HG02798 (cell line): Measurements from ENCODE around the gene ARHGEF38.

Source experiments
- ATAC-seq: cut with Tn5 transposase; IDR thresholded peaks from one replicate; pipeline ENCODE4 v1.9.1; 2021; ENCODE audit warnings: mild to moderate bottlenecking; ENCODE audit not compliant: unreplicated experiment, poor library complexity

Gene ARHGEF38

GRCh38 chr4:105551965-105552746 is at the start of gene ARHGEF38:
ARHGEF38 (plus strand) TSS chr4:105552620; CDS start chr4:105552766, 146 bp downstream.
- ATAC-seq = peak; percentile 67

DNA sequence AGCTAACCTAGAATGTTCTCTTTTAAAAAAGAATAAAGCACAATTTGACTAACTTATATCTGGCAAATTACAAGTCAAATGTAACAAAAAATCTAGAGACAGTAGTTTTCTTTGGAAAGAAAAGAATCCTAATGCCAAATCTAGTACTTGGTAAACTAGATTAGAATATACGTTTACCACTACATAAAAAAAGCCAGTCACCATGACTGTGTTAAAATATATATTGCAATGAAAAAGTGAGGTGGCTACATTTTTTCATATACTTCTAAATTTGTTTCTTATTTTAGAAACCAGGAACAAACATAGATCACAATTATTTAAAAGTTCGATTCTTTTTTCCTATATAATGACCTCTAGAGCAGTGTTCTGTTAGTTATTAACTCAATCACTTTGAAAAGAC is 48.9 kb upstream of the ARHGEF38 start:
- ATAC-seq = no peak

- no peak for ATAC-seq
These were observed 47.7 kb upstream of the ARHGEF38 start for GRCh38 chr4:105504744-105505143.

- peak; percentile 88 for ATAC-seq
These were observed 43.1 kb upstream of the ARHGEF38 start for GRCh38 chr4:105509291-105509690.

GRCh38 chr4:105509714-105510113 is 42.7 kb upstream of the ARHGEF38 start:
- ATAC-seq = no peak

GRCh38 chr4:105510245-105510644 is 42.2 kb upstream of the ARHGEF38 start:
- ATAC-seq = no peak

GRCh38 chr4:105520819-105521790 is 31.3 kb upstream of the ARHGEF38 start:
- ATAC-seq = peak; percentile 87

DNA sequence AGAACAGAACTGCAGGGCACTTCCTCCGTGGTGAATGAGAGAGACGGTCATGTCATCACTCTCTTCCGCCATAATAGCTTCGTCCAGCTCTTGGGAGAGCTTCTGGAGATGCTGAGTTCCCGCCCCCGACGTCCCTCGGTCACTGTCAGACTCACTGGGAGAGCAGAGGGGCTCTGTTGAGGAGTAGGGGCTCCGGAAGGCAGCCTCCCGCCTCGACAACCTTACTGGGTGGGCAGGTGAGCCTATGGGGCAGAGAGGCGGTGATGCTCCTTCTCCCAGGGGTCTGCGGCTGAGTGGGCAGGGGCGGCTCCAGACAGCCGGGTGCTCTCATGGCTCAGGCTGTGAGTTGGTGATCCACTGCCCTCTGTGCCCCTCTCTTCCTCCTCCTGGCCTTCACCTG is 25.8 kb upstream of the ARHGEF38 start:
- no peak for ATAC-seq

DNA sequence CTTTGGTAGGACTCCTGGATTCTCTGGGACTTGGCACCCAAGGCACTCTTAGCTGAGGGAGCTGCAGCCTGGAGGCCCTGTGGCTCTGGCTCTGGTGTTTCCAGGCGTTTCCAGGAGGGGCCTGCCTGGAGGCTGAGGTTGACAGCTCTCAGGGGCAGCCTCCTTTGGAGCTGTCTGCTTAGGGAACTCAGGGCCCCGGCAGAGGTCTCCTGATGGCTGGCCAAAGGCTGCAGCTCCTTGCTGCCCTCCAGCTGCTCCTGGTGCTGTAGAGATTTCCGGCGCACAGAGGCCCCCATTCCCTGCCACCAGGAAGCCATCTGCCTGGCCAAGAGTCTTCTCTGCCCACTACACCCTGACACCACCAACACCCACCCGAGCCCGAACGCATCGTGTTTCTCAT is 25.3 kb upstream of the ARHGEF38 start:
- no peak for ATAC-seq

GRCh38 chr4:105536601-105537000 is 15.8 kb upstream of the ARHGEF38 start:
- no peak for ATAC-seq

DNA sequence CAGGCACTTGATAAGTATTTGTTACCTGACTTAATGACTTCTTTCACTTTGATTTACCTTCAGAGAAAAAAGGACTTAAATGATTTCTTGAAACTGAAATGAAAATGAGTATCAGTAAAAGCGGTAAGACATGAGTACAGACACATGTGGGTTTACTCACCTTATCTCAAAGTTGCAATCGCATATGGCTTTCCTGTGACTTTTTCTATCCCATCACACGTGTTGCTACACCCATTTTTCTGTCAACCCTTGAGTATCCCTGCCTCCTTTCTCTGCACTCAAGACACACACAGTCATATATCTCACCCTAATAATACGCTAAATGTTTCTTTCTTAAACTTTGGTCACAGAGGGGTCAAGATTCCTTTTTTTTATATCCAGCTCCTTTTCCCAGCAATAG is 11.0 kb upstream of the ARHGEF38 start:
- no peak for ATAC-seq

GRCh38 chr4:105542039-105542438 is 10.4 kb upstream of the ARHGEF38 start:
- ATAC-seq = no peak

DNA sequence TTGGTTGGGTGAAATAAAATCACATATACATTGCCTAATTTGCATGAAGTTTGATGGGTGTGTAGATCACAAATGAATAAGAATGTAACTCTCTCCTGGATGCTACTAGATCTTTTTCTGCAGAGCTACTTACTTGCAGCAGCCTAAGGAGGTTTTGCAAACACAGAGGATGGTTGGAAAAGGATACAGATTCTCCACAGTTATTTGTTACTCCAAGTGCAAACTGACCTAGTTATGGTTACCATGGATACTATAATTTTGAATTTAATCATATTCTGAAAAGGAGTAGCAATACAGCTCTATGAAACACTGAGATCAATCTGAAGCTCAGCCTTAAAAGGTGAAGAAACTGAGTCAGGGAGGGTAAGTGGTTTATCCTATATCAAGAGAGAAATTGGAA is 9.1 kb upstream of the ARHGEF38 start:
- ATAC-seq = no peak

DNA sequence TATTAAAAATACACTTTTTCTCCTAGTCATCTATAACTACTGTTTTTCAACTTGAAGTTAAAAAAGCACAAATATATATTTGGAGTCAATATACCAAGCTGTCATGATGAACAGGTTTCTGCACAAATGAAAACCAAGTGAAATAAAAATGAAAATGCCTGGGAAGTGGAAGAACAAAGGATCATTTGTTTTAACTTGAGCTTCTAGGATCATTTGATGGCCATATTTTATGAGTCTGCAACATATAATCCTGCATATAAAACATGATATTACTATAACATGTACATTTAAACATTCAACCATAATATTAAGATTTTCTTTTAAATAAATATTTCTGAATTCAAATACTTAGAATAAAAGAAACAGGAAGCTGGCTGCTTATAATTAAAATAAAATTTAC is 8.5 kb upstream of the ARHGEF38 start:
- no peak for ATAC-seq

DNA sequence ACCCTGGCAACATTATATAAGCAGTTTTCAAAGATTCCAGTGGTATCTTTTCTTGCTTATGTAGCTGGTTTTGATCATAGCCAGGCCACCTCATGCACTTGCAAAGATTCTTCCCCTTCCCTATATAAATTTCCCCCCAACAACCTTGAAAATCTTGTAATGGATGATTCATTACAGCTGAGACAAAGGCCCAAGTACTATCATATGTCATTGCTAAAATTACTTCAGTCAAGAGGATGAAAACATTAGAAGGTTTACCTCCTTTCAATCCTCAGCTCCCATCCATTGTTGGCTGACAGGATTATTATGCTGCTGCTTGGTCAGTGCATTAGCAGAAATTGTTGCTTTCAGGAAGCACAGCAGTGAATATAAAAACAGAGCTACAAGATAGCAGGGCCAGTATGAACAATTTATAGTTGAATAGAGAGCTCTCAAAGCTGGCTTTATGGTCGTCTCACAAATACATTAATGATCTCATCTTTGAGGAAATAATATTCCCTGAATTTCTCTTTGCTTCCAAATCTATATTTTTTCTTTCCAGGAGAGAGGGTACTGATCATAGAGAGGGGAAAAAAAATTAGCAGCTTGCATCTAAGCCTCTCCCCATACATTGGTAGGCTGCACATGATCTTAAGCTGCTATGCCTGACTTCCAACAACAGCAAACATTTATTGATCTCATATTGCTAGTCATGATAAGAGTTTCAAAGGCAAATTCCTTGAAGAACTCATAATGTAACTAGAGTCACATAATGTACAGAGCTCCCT is 7.7 kb upstream of the ARHGEF38 start:
- no peak for ATAC-seq

DNA sequence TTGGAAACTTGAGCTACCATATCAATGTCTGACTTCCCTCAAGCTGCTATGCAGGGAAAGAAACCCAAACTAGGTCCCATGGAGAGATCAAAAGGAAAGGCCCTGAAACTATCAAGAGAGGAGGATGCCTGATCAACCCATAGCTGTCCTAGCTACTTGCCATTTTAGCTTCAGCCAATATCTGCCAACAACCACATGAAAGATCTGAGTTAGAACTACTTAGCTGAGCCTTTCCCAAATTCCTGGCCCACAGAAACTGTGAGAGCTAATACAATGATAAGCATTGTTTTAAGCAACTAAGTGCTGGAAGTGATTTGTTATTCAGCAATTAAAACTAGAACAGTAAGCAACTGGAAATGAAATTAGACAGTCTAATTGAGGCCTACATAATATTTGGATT is 6.3 kb upstream of the ARHGEF38 start:
- ATAC-seq = no peak

- ATAC-seq = no peak
These were observed 4.7 kb upstream of the ARHGEF38 start for GRCh38 chr4:105547769-105548168.

- no peak for ATAC-seq
These were observed 3.9 kb upstream of the ARHGEF38 start for GRCh38 chr4:105548483-105548882.

GRCh38 chr4:105550641-105551040 is 1.8 kb upstream of the ARHGEF38 start:
- no peak for ATAC-seq

DNA sequence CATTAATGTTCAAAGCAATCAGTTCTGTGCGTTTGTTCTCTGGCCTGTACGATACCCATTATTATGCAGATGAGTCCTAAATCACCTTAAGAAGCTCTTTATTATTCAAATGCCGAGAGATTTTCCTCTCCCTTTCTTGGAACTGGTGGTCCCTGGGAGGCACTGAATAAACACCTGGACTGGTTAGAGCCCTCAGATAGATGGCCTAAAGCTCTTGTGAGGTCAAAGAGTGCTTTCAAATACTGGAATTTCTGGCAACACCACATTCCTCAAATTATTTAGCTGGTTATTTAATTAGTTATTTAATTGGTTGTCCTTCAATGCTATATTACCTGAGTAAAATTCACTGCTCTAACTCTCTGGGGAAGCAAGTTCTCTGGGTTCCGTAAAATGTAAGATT is 3.0 kb downstream of the ARHGEF38 start:
- ATAC-seq = no peak

DNA sequence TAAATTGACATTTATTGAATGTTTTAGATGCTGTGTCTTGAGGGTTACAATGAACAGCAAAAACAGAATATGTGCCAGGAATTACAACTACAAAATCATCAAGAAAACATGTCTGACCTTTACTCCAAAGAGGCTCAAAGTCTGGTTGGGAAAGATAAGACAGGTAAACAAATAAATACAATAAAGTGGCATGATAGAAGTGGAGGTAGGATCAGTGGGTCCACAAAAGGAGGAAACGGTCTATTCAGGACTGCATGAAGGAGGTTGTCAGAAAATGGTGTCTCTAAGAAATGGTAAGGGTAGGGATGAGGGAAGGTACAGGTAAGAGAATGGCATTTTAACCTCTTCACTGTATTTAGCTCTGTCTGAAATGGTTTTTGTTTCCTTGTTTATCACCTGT is 3.8 kb downstream of the ARHGEF38 start:
- no peak for ATAC-seq
